MCF 10A (cell line): Measurements from ENCODE around the gene SLIT3. TPM values are rescaled to one million over a fixed set of nuclear protein-coding genes. Genes with fewer than 3 reads are reported as not detected.

Experiments used
- BruUV-seq: library from RNA; stranded (reverse); fragments of 400-500 nt; replicated peaks from 2 replicates; lab custom pipeline; 2021; lab: Mats Ljungman, UMichigan
- CTCF ChIA-PET: fragments of 300-600 bp; sonication (Branson Sonifier 250); formaldehyde crosslinking; extraction: SDS; loops from one replicate; lab custom pipeline; 2021; ENCODE audit warnings: antibody characterized with exemption, inconsistent platforms; lab: Yijun Ruan, JAX
- POLR2A ChIA-PET: fragments of 300-600, 350-650 bp; sonication (Branson Sonifier 250); formaldehyde crosslinking; extraction: SDS; loops from one replicate; lab custom pipeline; 2020; ENCODE audit warnings: antibody characterized with exemption, inconsistent platforms; lab: Yijun Ruan, JAX
- DNase-seq: peaks from one replicate; pipeline ENCODE4 v3.0.0-alpha.2; 2018; ENCODE audit not compliant: unreplicated experiment
- H3K27ac Mint-ChIP-seq: one replicate; pipeline ENCODE4 v1.8.0; 2022; ENCODE audit warnings: mild to moderate bottlenecking, low read depth, mixed read lengths; ENCODE audit not compliant: unreplicated experiment
- H3K27me3 Mint-ChIP-seq: one replicate; pipeline ENCODE4 v1.8.0; 2022; ENCODE audit warnings: mixed read lengths; ENCODE audit not compliant: insufficient read depth, unreplicated experiment
- H3K36me3 Mint-ChIP-seq: one replicate; pipeline ENCODE4 v1.8.0; 2022; ENCODE audit warnings: mild to moderate bottlenecking, moderate library complexity, mixed read lengths; ENCODE audit not compliant: insufficient read depth, unreplicated experiment
- H3K4me1 Mint-ChIP-seq: one replicate; pipeline ENCODE4 v1.8.0; 2022; ENCODE audit warnings: mixed read lengths; ENCODE audit not compliant: insufficient read depth, unreplicated experiment
- H3K4me3 Mint-ChIP-seq: one replicate; pipeline ENCODE4 v1.8.0; 2022; ENCODE audit warnings: mild to moderate bottlenecking, moderate library complexity, mixed read lengths; ENCODE audit not compliant: unreplicated experiment
- H3K9me3 Mint-ChIP-seq: one replicate; pipeline ENCODE4 v1.8.0; 2022; ENCODE audit warnings: mixed read lengths; ENCODE audit not compliant: unreplicated experiment
- CTCF ChIP-seq: fragments of 200-600 bp; IDR thresholded peaks from one replicate; pipeline ENCODE4 v1.8.0; 2022; ENCODE audit warnings: antibody characterized with exemption, mild to moderate bottlenecking; ENCODE audit not compliant: unreplicated experiment
- intact Hi-C: fragments of 100-400 bp; cut with micrococcal nuclease; formaldehyde crosslinking; loops from 2 replicates; pipeline ENCODE4 v1.14.1; 2022
- total RNA-seq: library from RNA; stranded (reverse); gene quantifications from 2 replicates; pipeline ENCODE4 v1.2.3, GENCODE V29; 2022

SLIT3 gene
- total RNA-seq, 1 experiment from 2014 or later: 0.89 TPM

- ChIA-PET CTCF (interaction anchor here (0.6 to 1.3 kb wide), 2 partner anchors 23 to 28 kb away, joined by 3 to 4 read pairs; no protein-coding TSS in a partner anchor), POLR2A (no interaction called here)
- Mint-ChIP-seq H3K9me3 (no peaks in the 10 kb centered on the region), H3K27ac (no peak overlapping the region), H3K36me3 (no peaks in the 10 kb centered on the region), H3K4me1 (no peaks in the 10 kb centered on the region), H3K4me3 (no peak overlapping the region), H3K27me3 (no peaks in the 10 kb centered on the region)
- no TSS peak for BruUV-seq
- intact Hi-C loops: no loop called here
- no peak for DNase-seq
- TF ChIP-seq CTCF: no peak
Measured at GRCh38 chr5:168702511-168702910, 598.4 kb downstream of the SLIT3 start.

GRCh38 chr5:168701641-168702040 lies 599.3 kb downstream of the SLIT3 start:
- Mint-ChIP-seq H3K4me3 (no peak overlapping the region), H3K27ac (no peak overlapping the region), H3K27me3 (no peaks in the 10 kb centered on the region), H3K36me3 (no peaks in the 10 kb centered on the region), H3K9me3 (no peaks in the 10 kb centered on the region), H3K4me1 (no peaks in the 10 kb centered on the region)
- ChIA-PET POLR2A (no interaction called here), CTCF (no interaction called here)
- no TSS peak for BruUV-seq
- intact Hi-C loops: no loop called here
- DNase-seq: no peak
- TF ChIP-seq CTCF: no peak

GRCh38 chr5:168699002-168699401 lies 601.9 kb downstream of the SLIT3 start:
- TF ChIP-seq CTCF: no peak
- H3K27me3 Mint-ChIP-seq: no peaks in the 10 kb centered on the region
- no peak overlapping the region for H3K4me3 Mint-ChIP-seq
- H3K27ac Mint-ChIP-seq: no peak overlapping the region
- no peaks in the 10 kb centered on the region for H3K9me3 Mint-ChIP-seq
- ChIA-PET CTCF (interaction anchor here (0.6 to 2.9 kb wide), 8 partner anchors 8 to 1488 kb away, joined by 3 to 14 read pairs (median 3); partner anchors contain the start of gene RARS1), POLR2A (no interaction called here)
- intact Hi-C loops: no loop called here
- no peak for DNase-seq
- BruUV-seq: no TSS peak
- no peaks in the 10 kb centered on the region for H3K36me3 Mint-ChIP-seq
- H3K4me1 Mint-ChIP-seq: no peaks in the 10 kb centered on the region

GRCh38 chr5:168697034-168697720 lies 603.8 kb downstream of the SLIT3 start:
- no peak for TF ChIP-seq CTCF
- intact Hi-C loops: no loop called here
- H3K27me3 Mint-ChIP-seq: no peaks in the 10 kb centered on the region
- no TSS peak for BruUV-seq
- ChIA-PET POLR2A (interaction anchor here (0.6 kb wide), 1 partner anchor 814 kb away, joined by 3 read pairs; no protein-coding TSS in a partner anchor), CTCF (interaction anchor here (0.6 to 5.1 kb wide), 5 partner anchors 9 to 777 kb away, joined by 3 to 32 read pairs (median 3); no protein-coding TSS in a partner anchor)
- H3K9me3 Mint-ChIP-seq: no peaks in the 10 kb centered on the region
- H3K4me3 Mint-ChIP-seq: no peak overlapping the region
- no peaks in the 10 kb centered on the region for H3K36me3 Mint-ChIP-seq
- DNase-seq: no peak
- no peak overlapping the region for H3K27ac Mint-ChIP-seq
- H3K4me1 Mint-ChIP-seq: no peaks in the 10 kb centered on the region
